ENCODE data around the gene PVR.

PVR gene

GRCh38 chr19:44657211-44657921 is 13.7 kb downstream of the PVR start:
- no peaks in the 10 kb centered on the region for H3K36me3 ChIP-seq (ENCODE audit: control insufficient read depth, insufficient read depth, low read length)
- H3K27ac ChIP-seq: no peak overlapping the region
- no peaks in the 10 kb centered on the region for H3K79me2 ChIP-seq
- H3K4me2 ChIP-seq (ENCODE audit: low read length): no peak overlapping the region
- TF ChIP-seq CTCF (IDR thresholded peaks at IDR 0.05): peak; percentile 88
- no peaks in the 10 kb centered on the region for H3K9me3 ChIP-seq (ENCODE audit: control insufficient read depth, low read length)
- no peaks in the 10 kb centered on the region for H3K27me3 ChIP-seq (ENCODE audit: control insufficient read depth, insufficient read depth, low read length)
- no peaks in the 10 kb centered on the region for H3K4me1 ChIP-seq
- no peak overlapping the region for H3K4me3 ChIP-seq (ENCODE audit: low read depth, low read length)
- H3K9ac ChIP-seq: no peak overlapping the region
- H2AFZ ChIP-seq: no peak overlapping the region

GRCh38 chr19:44658069-44658733 is 14.5 kb downstream of the PVR start:
- H3K27me3 ChIP-seq (ENCODE audit: control insufficient read depth, insufficient read depth, low read length): no peaks in the 10 kb centered on the region
- no peak overlapping the region for H3K27ac ChIP-seq
- H3K9me3 ChIP-seq (ENCODE audit: control insufficient read depth, low read length): no peaks in the 10 kb centered on the region
- H2AFZ ChIP-seq: no peak overlapping the region
- H3K79me2 ChIP-seq: no peaks in the 10 kb centered on the region
- no peaks in the 10 kb centered on the region for H3K4me1 ChIP-seq
- no peak overlapping the region for H3K9ac ChIP-seq
- H3K36me3 ChIP-seq (ENCODE audit: control insufficient read depth, insufficient read depth, low read length): no peaks in the 10 kb centered on the region
- H3K4me2 ChIP-seq (ENCODE audit: low read length): no peak overlapping the region
- no peak for TF ChIP-seq CTCF (IDR thresholded peaks at IDR 0.05)
- H3K4me3 ChIP-seq (ENCODE audit: low read depth, low read length): no peak overlapping the region

- Histone ChIP-seq H3K36me3 (ENCODE audit: control insufficient read depth, insufficient read depth, low read length) (no peaks in the 10 kb centered on the region), H3K4me2 (ENCODE audit: low read length) (no peak overlapping the region), H3K4me1 (no peaks in the 10 kb centered on the region), H3K9ac (no peak overlapping the region), H3K9me3 (ENCODE audit: control insufficient read depth, low read length) (no peaks in the 10 kb centered on the region), H3K4me3 (ENCODE audit: low read depth, low read length) (no peak overlapping the region), H3K27me3 (ENCODE audit: control insufficient read depth, insufficient read depth, low read length) (no peaks in the 10 kb centered on the region), H2AFZ (no peak overlapping the region), H3K27ac (no peak overlapping the region), H3K79me2 (no peaks in the 10 kb centered on the region)
- TF ChIP-seq CTCF (IDR thresholded peaks at IDR 0.05): no peak
Measured at GRCh38 chr19:44660081-44660480, 16.4 kb downstream of the PVR start.

- H3K4me1 ChIP-seq: no peaks in the 10 kb centered on the region
- no peaks in the 10 kb centered on the region for H3K36me3 ChIP-seq (ENCODE audit: control insufficient read depth, insufficient read depth, low read length)
- H3K4me2 ChIP-seq (ENCODE audit: low read length): no peak overlapping the region
- H3K27me3 ChIP-seq (ENCODE audit: control insufficient read depth, insufficient read depth, low read length): no peaks in the 10 kb centered on the region
- no peak overlapping the region for H3K27ac ChIP-seq
- no peaks in the 10 kb centered on the region for H3K9me3 ChIP-seq (ENCODE audit: control insufficient read depth, low read length)
- H3K4me3 ChIP-seq (ENCODE audit: low read depth, low read length): no peak overlapping the region
- H3K9ac ChIP-seq: no peak overlapping the region
- H2AFZ ChIP-seq: no peak overlapping the region
- TF ChIP-seq CTCF (IDR thresholded peaks at IDR 0.05): no peak
- no peaks in the 10 kb centered on the region for H3K79me2 ChIP-seq
Measured at GRCh38 chr19:44661205-44661604, 17.5 kb downstream of the PVR start.

GRCh38 chr19:44661904-44662303 is 18.2 kb downstream of the PVR start:
- no peaks in the 10 kb centered on the region for H3K4me1 ChIP-seq
- no peak overlapping the region for H3K4me3 ChIP-seq (ENCODE audit: low read depth, low read length)
- no peak overlapping the region for H3K9ac ChIP-seq
- H2AFZ ChIP-seq: no peak overlapping the region
- no peak overlapping the region for H3K27ac ChIP-seq
- H3K27me3 ChIP-seq (ENCODE audit: control insufficient read depth, insufficient read depth, low read length): no peaks in the 10 kb centered on the region
- no peak for TF ChIP-seq CTCF (IDR thresholded peaks at IDR 0.05)
- H3K9me3 ChIP-seq (ENCODE audit: control insufficient read depth, low read length): no peaks in the 10 kb centered on the region
- H3K4me2 ChIP-seq (ENCODE audit: low read length): no peak overlapping the region
- H3K36me3 ChIP-seq (ENCODE audit: control insufficient read depth, insufficient read depth, low read length): no peaks in the 10 kb centered on the region
- no peaks in the 10 kb centered on the region for H3K79me2 ChIP-seq
